Sigmoid colon (tissue), 7 donors: ENCODE results near the gene TFG. TPM values are rescaled to one million over a fixed set of nuclear protein-coding genes. Genes with fewer than 3 reads are reported as not detected.
A peak's percentile ranks its signal among the peaks of the same experiment; 100 is the strongest.

ENCODE experiments used
- DNase-seq: peaks from one replicate; pipeline ENCODE4 v3.0.0-alpha.2; 2019
- H3K27ac ChIP-seq, 4 donors: fragments of 200-600 bp; sonication (generic); one replicate each; pipeline ENCODE4 v1.5.1; 2016 to 2019; ENCODE audit warnings: mild to moderate bottlenecking in 1 of 4
- H3K27me3 ChIP-seq, 3 donors: fragments of 200-600 bp; sonication (generic); one replicate each; pipeline ENCODE4 v1.5.1; 2019; ENCODE audit warnings: mild to moderate bottlenecking in 1 of 3
- H3K36me3 ChIP-seq, 4 donors: fragments of 200-600 bp; sonication (generic); one replicate each; pipeline ENCODE4 v1.5.1; 2016 to 2019
- H3K4me1 ChIP-seq, 4 donors: fragments of 200-600 bp; sonication (generic); one replicate each; pipeline ENCODE4 v1.5.1; 2017 to 2019
- H3K4me3 ChIP-seq, 4 donors: fragments of 200-600 bp; sonication (generic); one replicate each; pipeline ENCODE4 v1.5.1; 2017 to 2019; ENCODE audit warnings: mild to moderate bottlenecking in 2 of 4, moderate library complexity in 1 of 4
- H3K9me3 ChIP-seq, 4 donors: fragments of 200-600 bp in 3 of 4; sonication (generic) in 3 of 4; one replicate each; pipeline versions ENCODE4 v1.5.1 to v1.6.1; 2013 to 2019
- CTCF ChIP-seq, 4 experiments: fragments of 450-650 bp in 3 of 4; fragments of 200-600 bp in 1 of 4; IDR thresholded peaks; one replicate each; pipeline ENCODE4 v1.5.1; 2016 to 2019; ENCODE audit warnings: antibody characterized with exemption in 4 of 4, mild to moderate bottlenecking in 3 of 4, moderate library complexity in 2 of 4
- EP300 ChIP-seq, 4 donors: sonication (generic); formaldehyde crosslinking; IDR thresholded peaks; one replicate each; pipeline ENCODE4 v1.6.1; 2017; ENCODE audit warnings: antibody characterized with exemption in 4 of 4
- POLR2A ChIP-seq, 2 donors: fragments of 450-650 bp; IDR thresholded peaks; one replicate each; pipeline ENCODE4 v1.6.1; 2016; ENCODE audit warnings: antibody characterized with exemption in 2 of 2, mild to moderate bottlenecking in 2 of 2, moderate library complexity in 2 of 2
- POLR2AphosphoS5 ChIP-seq, 4 donors: sonication (generic); formaldehyde crosslinking; IDR thresholded peaks; one replicate each; pipeline ENCODE4 v1.6.1; 2017; ENCODE audit warnings: antibody characterized with exemption in 4 of 4
- WGBS, 2 donors: extraction: QIAGEN DNeasy Blood & Tissue Kit; methylation state at CpG; one replicate each; pipeline ENCODE4 v1.1.7; 2013; 5-methylcytosine and 5-hydroxymethylcytosine counted together
- intact Hi-C: fragments of 100-400 bp; cut with DNase I; formaldehyde crosslinking; loops from one replicate; pipeline ENCODE4 v1.15.1; 2023
- polyA plus RNA-seq, 3 donors: library from polyadenylated mRNA; stranded (reverse); fragments of 200-250 nt; gene quantifications; one replicate each; pipeline ENCODE4 v1.2.3, GENCODE V29; 2013
- total RNA-seq, 4 donors: library from RNA; depleted of rRNA; stranded (reverse); fragments of >200 nt; gene quantifications; one replicate each; pipeline ENCODE4 v1.1.0, GENCODE V29; 2016
- donor health status: healthy with polysubstance abuse.
- donor health status: Bipolar disorder and iron deficiency.
- donor health status: healthy.

TFG gene
- total and polyA plus RNA-seq, 7 donors: 52.0 to 139 (median 64.9) TPM

- Histone ChIP-seq H3K27ac (peak overlapping the region in 1 of 4 donors; percentile 5), H3K4me1 (peaks cover 0 to 4% (median 0%) of the 10 kb centered on the region in 4 donors), H3K9me3 (no peaks in the 10 kb centered on the region), H3K27me3 (no peaks in the 10 kb centered on the region), H3K4me3 (no peak overlapping the region), H3K36me3 (peaks cover 0 to 93% (median 35%) of the 10 kb centered on the region in 4 donors)
- 97 to 98% methylated on average over 6 of the region's 6 CpGs for WGBS, 2 donors
- no peak for TF ChIP-seq EP300 (IDR thresholded peaks at IDR 0.05)
- no peak for TF ChIP-seq CTCF (IDR thresholded peaks at IDR 0.05)
- no peak for TF ChIP-seq POLR2A (IDR thresholded peaks at IDR 0.05)
- no peak for TF ChIP-seq POLR2AphosphoS5 (IDR thresholded peaks at IDR 0.05)
- DNase-seq: no peak
- intact Hi-C loops: no loop called here
Measured at GRCh38 chr3:100748220-100748619, 38.9 kb downstream of the TFG start.

GRCh38 chr3:100748967-100749366 is 39.7 kb downstream of the TFG start:
- H3K4me3 ChIP-seq: no peak overlapping the region
- TF ChIP-seq EP300 (IDR thresholded peaks at IDR 0.05) (no peak), POLR2A (IDR thresholded peaks at IDR 0.05) (no peak), CTCF (IDR thresholded peaks at IDR 0.05) (no peak), POLR2AphosphoS5 (IDR thresholded peaks at IDR 0.05) (no peak)
- intact Hi-C loops: no loop called here

GRCh38 chr3:100753846-100754245 is 44.6 kb downstream of the TFG start:
- no peak for TF ChIP-seq EP300 (IDR thresholded peaks at IDR 0.05)
- no peak for TF ChIP-seq CTCF (IDR thresholded peaks at IDR 0.05)
- TF ChIP-seq POLR2A (IDR thresholded peaks at IDR 0.05): no peak
- TF ChIP-seq POLR2AphosphoS5 (IDR thresholded peaks at IDR 0.05): no peak
- no peak overlapping the region for H3K27ac ChIP-seq
- no peak for DNase-seq
- no peaks in the 10 kb centered on the region for H3K27me3 ChIP-seq
- intact Hi-C loops: no loop called here
- peaks cover 0 to 7% (median 0%) of the 10 kb centered on the region in 4 donors for H3K4me1 ChIP-seq
- H3K36me3 ChIP-seq: peaks cover 0 to 63% (median 17%) of the 10 kb centered on the region in 4 donors
- H3K9me3 ChIP-seq: no peaks in the 10 kb centered on the region
- 95 to 97% methylated on average over 2 of the region's 2 CpGs for WGBS, 2 donors
- H3K4me3 ChIP-seq: no peak overlapping the region

More at GRCh38 chr3:100748967-100749366, 39.7 kb downstream of the TFG start:
- H3K27ac ChIP-seq: no peak overlapping the region
- H3K27me3 ChIP-seq: no peaks in the 10 kb centered on the region
- WGBS, 2 donors: 27 to 42% methylated on average over 2 of the region's 2 CpGs
- peaks cover 0 to 4% (median 0%) of the 10 kb centered on the region in 4 donors for H3K4me1 ChIP-seq
- no peak for DNase-seq
- peaks cover 0 to 98% (median 35%) of the 10 kb centered on the region in 4 donors for H3K36me3 ChIP-seq
- no peaks in the 10 kb centered on the region for H3K9me3 ChIP-seq

- TF ChIP-seq POLR2AphosphoS5 (IDR thresholded peaks at IDR 0.05) (no peak), POLR2A (IDR thresholded peaks at IDR 0.05) (no peak), CTCF (IDR thresholded peaks at IDR 0.05) (no peak), EP300 (IDR thresholded peaks at IDR 0.05) (no peak)
- 72 to 75% methylated on average over 3 of the region's 3 CpGs for WGBS, 2 donors
- peaks cover 0 to 7% (median 0%) of the 10 kb centered on the region in 4 donors for H3K4me1 ChIP-seq
- H3K36me3 ChIP-seq: peaks cover 0 to 54% (median 13%) of the 10 kb centered on the region in 4 donors
- H3K27me3 ChIP-seq: no peaks in the 10 kb centered on the region
- no peak overlapping the region for H3K4me3 ChIP-seq
- no peak for DNase-seq
- H3K9me3 ChIP-seq: no peaks in the 10 kb centered on the region
- no peak overlapping the region for H3K27ac ChIP-seq
- intact Hi-C loops: no loop called here
Measured at GRCh38 chr3:100754563-100755334, 45.5 kb downstream of the TFG start.
